ENCODE data around the gene AGR2. TPM values are rescaled to one million over a fixed set of nuclear protein-coding genes. Genes with fewer than 3 reads are reported as not detected.
"Not testable (repeated sequence)": the region's sequence is repeated elsewhere in the genome, so short reads cannot be mapped to it uniquely, and the experiment has no call there.

Gene AGR2
- polyA plus RNA-seq (ENCODE audit: insufficient read depth in 1 of 5, insufficient read length in 5 of 5, low replicate concordance in 1 of 5), result 100 to 1,000 TPM in 3 of 5 donors, 10 to 100 TPM in 2; 65.3 to 124 (median 110) TPM
- long read RNA-seq, donor 1, transcript AGR2-203 (8 exons, 1,778 nt), result major isoform, 72 of 139 reads
- long read RNA-seq, donor 1, partial matches to known transcripts, result 53 of 139 reads
- long read RNA-seq, donor 1, other reads (novel, unspliced or antisense), result 14 of 139 reads
- long read RNA-seq, donor 2, transcript AGR2-203 (8 exons, 1,778 nt), result major isoform, 19 of 32 reads
- long read RNA-seq, donor 2, partial matches to known transcripts, result 6 of 32 reads
- long read RNA-seq, donor 2, other reads (novel, unspliced or antisense), result 6 of 32 reads
- long read RNA-seq, donor 3, transcript AGR2-203 (8 exons, 1,778 nt), result major isoform, 45 of 752 reads
- long read RNA-seq, donor 3, partial matches to known transcripts, result 686 of 752 reads
- long read RNA-seq, donor 3, other reads (novel, unspliced or antisense), result 21 of 752 reads
- long read RNA-seq, donor 4, transcript AGR2-203 (8 exons, 1,778 nt), result major isoform, 18 of 34 reads
- long read RNA-seq, donor 4, partial matches to known transcripts, result 10 of 34 reads
- long read RNA-seq, donor 4, other reads (novel, unspliced or antisense), result 6 of 34 reads
- long read RNA-seq, donor 5, transcript AGR2-203 (8 exons, 1,778 nt), result major isoform, 41 of 92 reads
- long read RNA-seq, donor 5, partial matches to known transcripts, result 39 of 92 reads
- long read RNA-seq, donor 5, other reads (novel, unspliced or antisense), result 11 of 92 reads
- long read RNA-seq, donor 6, transcript AGR2-203 (8 exons, 1,778 nt), result major isoform, 42 of 80 reads
- long read RNA-seq, donor 6, partial matches to known transcripts, result 35 of 80 reads
- long read RNA-seq, donor 6, other reads (novel, unspliced or antisense), result 0 of 80 reads
- long read RNA-seq, donor 7, transcript AGR2-203 (8 exons, 1,778 nt), result major isoform, 14 of 23 reads
- long read RNA-seq, donor 7, partial matches to known transcripts, result 9 of 23 reads
- long read RNA-seq, donor 7, other reads (novel, unspliced or antisense), result 0 of 23 reads
- long read RNA-seq, donor 8, transcript AGR2-203 (8 exons, 1,778 nt), result major isoform, 6 of 6 reads
- long read RNA-seq, donor 8, partial matches to known transcripts, result 0 of 6 reads
- long read RNA-seq, donor 8, other reads (novel, unspliced or antisense), result 0 of 6 reads

- DNase-seq, result peak; percentile 21 to 31
These were observed at the start of gene AGR2 for GRCh38 chr7:16804674-16805439. Gene AGR2, minus strand, starts transcription at chr7:16804999. Its CDS starts 3,203 bp downstream, at chr7:16801796.

- DNase-seq, result not testable (repeated sequence)
These were observed 48.4 kb upstream of the AGR2 start for GRCh38 chr7:16853189-16853588.

- no peak for DNase-seq
These were observed 47.0 kb upstream of the AGR2 start for GRCh38 chr7:16851829-16852228.

GRCh38 chr7:16850614-16851466, 46.0 kb upstream of the AGR2 start:
- DNase-seq, result no peak

GRCh38 chr7:16849296-16850148, 44.7 kb upstream of the AGR2 start:
- DNase-seq, result no peak

- DNase-seq, result peak; percentile 37 to 41
These were observed 42.6 kb upstream of the AGR2 start for GRCh38 chr7:16847381-16847860.

GRCh38 chr7:16846601-16847165, 41.9 kb upstream of the AGR2 start:
- DNase-seq, result no peak

- no peak for DNase-seq
These were observed 40.9 kb upstream of the AGR2 start for GRCh38 chr7:16845746-16846145.

GRCh38 chr7:16841681-16842080, 36.9 kb upstream of the AGR2 start:
- no peak for DNase-seq

- DNase-seq, result no peak
These were observed 35.3 kb upstream of the AGR2 start for GRCh38 chr7:16840094-16840493.

- no peak for DNase-seq
These were observed 34.8 kb upstream of the AGR2 start for GRCh38 chr7:16839646-16840045.

GRCh38 chr7:16838891-16839290, 34.1 kb upstream of the AGR2 start:
- no peak for DNase-seq

GRCh38 chr7:16838386-16838785, 33.6 kb upstream of the AGR2 start:
- no peak for DNase-seq

GRCh38 chr7:16836481-16836880, 31.7 kb upstream of the AGR2 start:
- no peak for DNase-seq

GRCh38 chr7:16833373-16833772, 28.6 kb upstream of the AGR2 start:
- no peak for DNase-seq

- DNase-seq, result no peak
These were observed 21.3 kb upstream of the AGR2 start for GRCh38 chr7:16826060-16826459.

- DNase-seq, result no peak
These were observed 17.2 kb upstream of the AGR2 start for GRCh38 chr7:16822029-16822428.

- no peak for DNase-seq
These were observed 13.9 kb upstream of the AGR2 start for GRCh38 chr7:16818732-16819131.

GRCh38 chr7:16817536-16817935, 12.7 kb upstream of the AGR2 start:
- DNase-seq, result no peak
